Neural progenitor cell (in vitro differentiated cells): Measurements from ENCODE around the gene KRTAP2-4. TPM values are rescaled to one million over a fixed set of nuclear protein-coding genes. Genes with fewer than 3 reads are reported as not detected.
"Not testable (repeated sequence)": the region's sequence is repeated elsewhere in the genome, so short reads cannot be mapped to it uniquely, and the experiment has no call there.

Experiments used
- DNase-seq: peaks from one replicate; pipeline ENCODE4 v3.0.0-alpha.2; 2016; ENCODE audit warnings: low spot score
- H2AFZ ChIP-seq: fragments of 200-600 bp; sonication (generic); replicated peaks from 2 replicates; pipeline ENCODE4 v1.6.1; 2016; ENCODE audit warnings: antibody characterized with exemption
- H3F3A ChIP-seq: fragments of 200-600 bp; sonication (generic); 2 replicates; pipeline ENCODE4 v1.6.1; 2016; ENCODE audit warnings: antibody characterized with exemption, low read depth
- H3K27ac ChIP-seq: fragments of 200-600 bp; sonication (generic); 2 replicates; pipeline ENCODE4 v1.5.1; 2016; ENCODE audit warnings: mild to moderate bottlenecking
- H3K27me3 ChIP-seq: fragments of 200-600 bp; sonication (generic); 2 replicates; pipeline ENCODE4 v1.6.1; 2016; ENCODE audit warnings: mild to moderate bottlenecking, moderate library complexity
- H3K36me3 ChIP-seq: fragments of 200-600 bp; sonication (generic); 2 replicates; pipeline ENCODE4 v1.5.1; 2016
- H3K4me1 ChIP-seq: fragments of 200-600 bp; sonication (generic); 2 replicates; pipeline ENCODE4 v1.6.1; 2016; ENCODE audit warnings: mixed run types
- H3K4me2 ChIP-seq: fragments of 200-600 bp; sonication (generic); 2 replicates; pipeline ENCODE4 v1.6.1; 2016
- H3K4me3 ChIP-seq: fragments of 200-600 bp; sonication (generic); 2 replicates; pipeline ENCODE4 v1.5.1; 2016
- H3K79me2 ChIP-seq: fragments of 200-600 bp; sonication (generic); 2 replicates; pipeline ENCODE4 v1.6.1; 2016; ENCODE audit warnings: low read depth
- H3K9ac ChIP-seq: fragments of 200-600 bp; sonication (generic); 2 replicates; pipeline ENCODE4 v1.6.1; 2016
- H3K9me3 ChIP-seq: fragments of 200-600 bp; sonication (generic); 2 replicates; pipeline ENCODE4 v1.5.1; 2016; ENCODE audit warnings: low read depth
- H4K20me1 ChIP-seq: fragments of 200-600 bp; sonication (generic); 2 replicates; pipeline ENCODE4 v1.6.1; 2016; ENCODE audit warnings: low read depth
- H3K27ac Mint-ChIP-seq: 3 replicates; pipeline ENCODE4 v1.8.0; 2021; ENCODE audit warnings: mixed read lengths
- H3K27me3 Mint-ChIP-seq: 2 replicates; pipeline ENCODE4 v1.8.0; 2022; ENCODE audit warnings: low read depth, mild to moderate bottlenecking, inconsistent platforms, moderate library complexity, mixed read lengths; ENCODE audit not compliant: insufficient read depth
- H3K36me3 Mint-ChIP-seq: 3 replicates; pipeline ENCODE4 v1.8.0; 2021; ENCODE audit warnings: mixed read lengths
- H3K4me1 Mint-ChIP-seq: 3 replicates; pipeline ENCODE4 v1.8.0; 2021; ENCODE audit warnings: mixed read lengths
- H3K4me3 Mint-ChIP-seq: 3 replicates; pipeline ENCODE4 v1.8.0; 2021; ENCODE audit warnings: mild to moderate bottlenecking, moderate library complexity, mixed read lengths
- H3K9me3 Mint-ChIP-seq: 3 replicates; pipeline ENCODE4 v1.8.0; 2020; ENCODE audit warnings: mixed read lengths
- EZH2 ChIP-seq: fragments of 200-600 bp; sonication (generic); IDR thresholded peaks from 2 replicates; pipeline ENCODE4 v1.6.1; 2017; ENCODE audit warnings: antibody characterized with exemption, mild to moderate bottlenecking, moderate library complexity
- EZH2phosphoT487 ChIP-seq: fragments of 200-600 bp; sonication (generic); IDR thresholded peaks from 2 replicates; pipeline ENCODE4 v1.6.1; 2017; ENCODE audit warnings: antibody characterized with exemption
- total RNA-seq: library from RNA; depleted of rRNA; stranded (reverse); fragments of >200 nt; gene quantifications from 2 replicates; pipeline ENCODE4 v1.2.3, GENCODE V29; 2015; ENCODE audit warnings: low replicate concordance
- TF ChIP-seq, protein P1 (sequence below): fragments of 200-600 bp; sonication (generic); IDR thresholded peaks from 2 replicates; pipeline ENCODE4 v1.5.1; 2017; ENCODE audit warnings: antibody characterized with exemption, mild to moderate bottlenecking

Gene KRTAP2-4
- total RNA-seq, 1 donor from 2014 or later: not detected

GRCh38 chr17:41058741-41059140 lies 6.9 kb downstream of the KRTAP2-4 start:
- Histone ChIP-seq H4K20me1 (no peaks in the 10 kb centered on the region), H3K9ac (no peak overlapping the region), H3K4me1 (no peaks in the 10 kb centered on the region), H3K79me2 (no peaks in the 10 kb centered on the region), H3K27me3 (no peaks in the 10 kb centered on the region), H2AFZ (no peak overlapping the region), H3K9me3 (no peaks in the 10 kb centered on the region), H3K4me3 (no peak overlapping the region), H3F3A (no peaks in the 10 kb centered on the region), H3K4me2 (no peak overlapping the region), H3K27ac (no peak overlapping the region), H3K36me3 (no peaks in the 10 kb centered on the region)
- Mint-ChIP-seq H3K4me1 (peaks cover 10% of the 10 kb centered on the region), H3K27me3 (peaks cover 3% of the 10 kb centered on the region), H3K4me3 (no peak overlapping the region), H3K27ac (no peak overlapping the region), H3K9me3 (no peaks in the 10 kb centered on the region), H3K36me3 (no peaks in the 10 kb centered on the region)
- DNase-seq: no peak
- TF ChIP-seq EZH2phosphoT487 (no peak), EZH2 (no peak)
- TF ChIP-seq, protein P1, sequence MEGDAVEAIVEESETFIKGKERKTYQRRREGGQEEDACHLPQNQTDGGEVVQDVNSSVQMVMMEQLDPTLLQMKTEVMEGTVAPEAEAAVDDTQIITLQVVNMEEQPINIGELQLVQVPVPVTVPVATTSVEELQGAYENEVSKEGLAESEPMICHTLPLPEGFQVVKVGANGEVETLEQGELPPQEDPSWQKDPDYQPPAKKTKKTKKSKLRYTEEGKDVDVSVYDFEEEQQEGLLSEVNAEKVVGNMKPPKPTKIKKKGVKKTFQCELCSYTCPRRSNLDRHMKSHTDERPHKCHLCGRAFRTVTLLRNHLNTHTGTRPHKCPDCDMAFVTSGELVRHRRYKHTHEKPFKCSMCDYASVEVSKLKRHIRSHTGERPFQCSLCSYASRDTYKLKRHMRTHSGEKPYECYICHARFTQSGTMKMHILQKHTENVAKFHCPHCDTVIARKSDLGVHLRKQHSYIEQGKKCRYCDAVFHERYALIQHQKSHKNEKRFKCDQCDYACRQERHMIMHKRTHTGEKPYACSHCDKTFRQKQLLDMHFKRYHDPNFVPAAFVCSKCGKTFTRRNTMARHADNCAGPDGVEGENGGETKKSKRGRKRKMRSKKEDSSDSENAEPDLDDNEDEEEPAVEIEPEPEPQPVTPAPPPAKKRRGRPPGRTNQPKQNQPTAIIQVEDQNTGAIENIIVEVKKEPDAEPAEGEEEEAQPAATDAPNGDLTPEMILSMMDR: no peak

DNA sequence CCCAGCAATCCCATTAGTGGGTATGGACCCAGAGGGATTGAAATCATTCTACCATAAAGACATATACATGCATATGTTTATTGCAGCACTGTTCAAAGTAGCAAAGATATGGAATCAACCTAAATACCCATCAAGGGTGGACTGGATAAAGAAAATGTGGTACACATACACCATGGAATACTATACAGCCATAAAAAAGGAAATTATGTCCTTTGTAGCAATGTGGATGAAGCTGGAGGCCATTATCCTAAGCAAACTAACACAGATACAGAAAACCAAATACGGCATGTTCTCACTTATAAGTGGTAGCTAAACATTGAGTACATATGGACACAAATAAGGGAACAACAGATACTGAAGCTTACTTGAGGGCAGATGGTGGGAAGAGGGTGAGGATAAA lies 8.1 kb downstream of the KRTAP2-4 start:
- peaks cover 3% of the 10 kb centered on the region for H3K27me3 Mint-ChIP-seq
- no peak overlapping the region for H3K4me3 ChIP-seq
- no peaks in the 10 kb centered on the region for H3K27me3 ChIP-seq
- no peaks in the 10 kb centered on the region for H3K36me3 ChIP-seq
- H3K36me3 Mint-ChIP-seq: no peaks in the 10 kb centered on the region
- H3K9me3 ChIP-seq: no peaks in the 10 kb centered on the region
- H3K79me2 ChIP-seq: no peaks in the 10 kb centered on the region
- no peak overlapping the region for H3K27ac ChIP-seq
- H3K9ac ChIP-seq: no peak overlapping the region
- no peak overlapping the region for H2AFZ ChIP-seq
- H3K4me1 Mint-ChIP-seq: peaks cover 10% of the 10 kb centered on the region
- no peaks in the 10 kb centered on the region for H3K4me1 ChIP-seq
- H3K27ac Mint-ChIP-seq: no peak overlapping the region
- H3F3A ChIP-seq: no peaks in the 10 kb centered on the region
- H4K20me1 ChIP-seq: no peaks in the 10 kb centered on the region
- DNase-seq: no peak
- H3K4me3 Mint-ChIP-seq: no peak overlapping the region
- TF ChIP-seq EZH2: no peak
- TF ChIP-seq, protein P1: no peak
- TF ChIP-seq EZH2phosphoT487: no peak
- H3K4me2 ChIP-seq: no peak overlapping the region
- H3K9me3 Mint-ChIP-seq: no peaks in the 10 kb centered on the region

- not testable (repeated sequence) for H3K27ac Mint-ChIP-seq, H4K20me1 ChIP-seq, H3K36me3 Mint-ChIP-seq, H3K79me2 ChIP-seq, DNase-seq, H3K9me3 ChIP-seq, H3F3A ChIP-seq, H3K9me3 Mint-ChIP-seq, H3K27me3 Mint-ChIP-seq, H3K36me3 ChIP-seq, H3K27ac ChIP-seq, H3K4me1 Mint-ChIP-seq, H3K9ac ChIP-seq, H3K4me3 ChIP-seq, H3K4me3 Mint-ChIP-seq, H3K4me2 ChIP-seq, H3K27me3 ChIP-seq, H2AFZ ChIP-seq, H3K4me1 ChIP-seq
These were observed 10.5 kb downstream of the KRTAP2-4 start, which contains the start of gene KRTAP2-2 for GRCh38 chr17:41055130-41055529. Gene KRTAP2-2, minus strand, starts transcription at chr17:41055230. Its CDS starts 19 bp downstream, at chr17:41055211.

- H3K36me3 ChIP-seq, H3K4me2 ChIP-seq, H3K27me3 ChIP-seq, H3K27me3 Mint-ChIP-seq, DNase-seq, H3K4me3 ChIP-seq, H3F3A ChIP-seq, H3K27ac Mint-ChIP-seq, H3K4me1 ChIP-seq, H3K27ac ChIP-seq, H3K9me3 Mint-ChIP-seq, H3K4me1 Mint-ChIP-seq, H3K9me3 ChIP-seq, H3K4me3 Mint-ChIP-seq, H3K36me3 Mint-ChIP-seq, H2AFZ ChIP-seq, H4K20me1 ChIP-seq, H3K79me2 ChIP-seq, H3K9ac ChIP-seq: not testable (repeated sequence)
These were observed 11.1 kb downstream of the KRTAP2-4 start for GRCh38 chr17:41054556-41054955.
